8988T (cell line): ENCODE results near the gene POGK.
"Not testable (repeated sequence)": the region's sequence is repeated elsewhere in the genome, so short reads cannot be mapped to it uniquely, and the experiment has no call there.

ENCODE experiments used
- DNase-seq: peaks from one replicate; pipeline ENCODE4 v3.0.0; 2011

The POGK gene

GRCh38 chr1:166858726-166859419 lies 19.6 kb downstream of the POGK start:
- no peak for DNase-seq

GRCh38 chr1:166859597-166859996 lies 20.3 kb downstream of the POGK start:
- DNase-seq: no peak

DNA sequence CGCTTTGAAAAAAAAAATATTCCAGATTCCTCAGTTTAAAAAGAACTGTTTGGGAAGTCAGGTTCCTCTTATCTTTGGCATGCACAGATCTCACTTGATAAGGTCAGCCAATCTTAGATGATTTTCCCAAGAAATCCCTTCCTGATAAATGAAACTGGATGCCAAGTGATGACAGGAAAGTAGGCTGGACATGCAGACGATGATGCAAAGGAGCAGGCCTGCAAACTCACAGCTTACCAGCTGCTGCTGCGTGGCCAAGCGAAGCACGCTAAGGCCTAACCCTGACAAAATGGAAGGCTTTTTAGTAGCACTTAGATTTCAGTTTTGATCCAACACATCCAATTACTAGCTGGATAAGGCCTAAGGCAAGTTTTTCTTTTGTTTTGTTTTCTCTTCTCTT lies 26.7 kb downstream of the POGK start:
- no peak for DNase-seq

DNA sequence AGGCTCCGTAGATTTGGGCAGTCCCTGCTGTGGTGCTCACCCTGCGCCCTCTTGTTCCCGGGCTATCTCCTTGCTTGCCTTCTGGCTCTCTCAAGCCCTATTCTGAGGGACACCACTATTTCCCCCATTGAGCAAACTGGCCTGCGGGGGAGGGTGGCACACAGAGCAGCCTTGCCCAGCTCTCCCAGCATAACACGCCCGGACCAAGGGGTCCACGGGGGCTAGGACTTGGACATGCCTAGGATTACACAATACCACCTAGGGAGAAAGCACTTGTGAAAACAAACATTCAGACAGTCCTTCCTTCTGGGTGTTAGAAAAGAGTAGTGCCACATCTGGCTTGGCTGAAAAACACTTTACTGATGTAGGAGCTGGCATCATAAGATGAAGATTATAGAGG lies 29.4 kb downstream of the POGK start:
- DNase-seq: no peak

- DNase-seq: no peak
These were observed 30.2 kb downstream of the POGK start for GRCh38 chr1:166869318-166870099.

- DNase-seq: no peak
These were observed 31.3 kb downstream of the POGK start for GRCh38 chr1:166870584-166870983.

GRCh38 chr1:166874464-166874863 lies 35.2 kb downstream of the POGK start:
- DNase-seq: no peak

- DNase-seq: no peak
These were observed 36.0 kb downstream of the POGK start for GRCh38 chr1:166875302-166875733.

DNA sequence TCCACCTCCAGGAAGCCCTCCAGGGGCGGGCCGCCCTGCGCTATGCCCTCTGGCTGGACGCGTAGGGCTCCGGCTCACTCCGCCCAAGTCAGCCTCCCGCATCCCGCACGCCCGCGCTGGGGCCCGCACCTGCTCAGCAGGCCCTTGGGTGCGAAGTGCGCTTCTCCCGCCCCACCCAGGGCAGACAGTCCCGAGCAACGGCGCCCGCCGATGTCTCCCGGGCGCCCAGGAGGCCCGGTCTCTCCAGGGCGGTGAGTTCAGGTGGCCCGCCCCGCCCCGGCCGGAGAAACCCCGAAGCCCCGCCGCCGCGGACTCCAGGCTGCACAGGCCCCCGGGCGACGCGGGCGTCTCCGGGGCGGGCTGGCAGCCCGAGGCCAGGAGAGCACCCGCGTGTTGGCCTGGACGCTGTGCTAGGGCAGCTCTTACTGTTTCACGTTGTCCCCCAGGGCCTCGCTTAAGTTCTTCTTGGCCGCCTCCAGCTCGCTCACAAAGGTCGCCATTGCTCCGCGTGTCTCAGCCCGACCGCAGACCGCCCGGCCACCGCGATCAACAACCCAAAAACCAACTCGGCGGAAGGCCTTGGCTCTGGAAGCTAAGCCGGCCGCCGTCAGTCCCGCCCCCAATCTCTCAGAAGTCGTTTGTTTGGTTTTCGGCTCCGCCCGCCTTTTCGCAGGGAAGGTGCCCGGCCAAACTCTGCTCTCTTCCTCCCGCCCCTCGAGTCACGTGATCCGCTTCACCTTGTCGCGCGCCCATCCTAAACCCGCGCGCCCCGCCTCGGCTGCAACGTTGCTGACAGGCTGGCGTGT lies 36.7 kb downstream of the POGK start, which contains the start of gene TADA1:
TSS of gene TADA1 (minus strand) at position 531 of the 806 bp plus-strand sequence. CDS start at position 500, 31 bp downstream.
- DNase-seq: peak; percentile 67

- no peak for DNase-seq
These were observed 37.2 kb downstream of the POGK start for GRCh38 chr1:166876540-166876838.

GRCh38 chr1:166878173-166878917 lies 39.1 kb downstream of the POGK start:
- not testable (repeated sequence) for DNase-seq

DNA sequence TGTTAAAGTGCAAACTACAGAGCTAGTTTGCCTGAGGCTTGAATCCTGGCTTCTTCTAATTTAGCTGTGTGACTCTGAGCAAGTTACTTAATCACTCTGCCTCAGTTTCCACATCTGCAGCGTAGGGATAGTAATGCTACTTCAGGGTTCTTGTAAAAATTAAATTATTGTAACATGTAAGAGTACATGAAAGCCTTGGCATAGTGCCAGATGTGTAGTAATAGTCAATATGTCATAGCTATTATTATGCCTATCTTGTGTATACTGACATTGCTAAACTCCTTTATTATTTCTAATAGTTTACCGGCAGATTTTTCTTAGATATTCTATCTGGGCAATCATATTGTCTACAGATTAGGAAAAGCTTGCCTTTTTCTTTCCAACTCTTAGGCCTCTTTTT lies 43.6 kb downstream of the POGK start:
- DNase-seq: no peak

DNA sequence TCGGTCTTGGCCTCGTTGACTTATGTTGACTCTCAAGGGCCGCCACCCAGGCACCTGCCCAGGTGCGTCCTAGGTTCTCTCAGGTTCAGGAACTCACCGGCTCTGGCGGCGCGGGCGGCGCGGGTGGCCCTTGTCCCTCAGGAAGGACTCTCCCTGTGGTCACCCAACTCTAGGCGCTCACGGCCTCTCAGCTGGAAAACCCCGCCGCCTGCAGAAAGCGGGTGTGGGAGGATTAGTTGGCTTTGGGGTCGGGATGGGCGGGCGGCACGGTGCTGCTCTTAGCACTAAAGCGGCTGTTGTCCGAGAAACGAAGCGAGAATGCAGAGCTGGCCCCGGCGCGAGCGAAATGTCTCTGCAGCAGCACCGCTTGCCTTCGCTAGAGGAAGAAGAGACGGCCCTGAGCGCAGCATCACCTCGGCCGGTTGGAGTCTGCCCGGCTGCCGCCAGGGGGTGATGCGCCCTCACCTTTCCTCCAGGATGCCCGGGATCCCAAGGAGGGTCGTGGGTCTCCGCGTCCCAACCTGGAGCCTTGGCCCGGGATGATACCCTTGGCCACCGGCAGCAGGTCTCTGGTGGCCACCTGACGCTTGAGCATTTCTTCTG lies 44.9 kb downstream of the POGK start:
- no peak for DNase-seq

- DNase-seq: no peak
These were observed 45.7 kb downstream of the POGK start for GRCh38 chr1:166884971-166885370.

- DNase-seq: no peak
These were observed 49.3 kb downstream of the POGK start for GRCh38 chr1:166888373-166889111.

GRCh38 chr1:166889776-166890175 lies 50.5 kb downstream of the POGK start:
- no peak for DNase-seq

- DNase-seq: no peak
These were observed 56.5 kb downstream of the POGK start for GRCh38 chr1:166895766-166896165.

- no peak for DNase-seq
These were observed 60.5 kb downstream of the POGK start for GRCh38 chr1:166899769-166900168.

- no peak for DNase-seq
These were observed 61.7 kb downstream of the POGK start for GRCh38 chr1:166900987-166901386.

DNA sequence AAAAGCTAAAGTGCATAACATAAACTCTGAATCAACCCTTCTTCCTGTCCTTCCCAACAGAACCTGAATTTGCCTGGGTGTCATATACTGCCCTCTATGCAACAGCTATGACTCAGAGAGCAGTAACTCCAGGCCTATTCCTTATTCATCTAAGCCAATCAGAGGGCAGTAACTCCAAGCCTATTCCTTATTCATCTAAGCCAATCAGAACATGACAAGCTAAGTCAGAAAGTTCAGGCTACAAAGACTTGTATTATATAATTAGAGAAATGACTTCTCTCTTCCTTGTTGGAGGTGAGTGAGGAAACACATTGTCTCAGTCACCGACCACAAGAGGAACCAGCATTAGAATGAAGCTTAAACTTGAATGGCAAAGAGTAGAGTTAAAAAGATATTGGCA lies 63.0 kb downstream of the POGK start:
- no peak for DNase-seq

- DNase-seq: no peak
These were observed 64.0 kb downstream of the POGK start for GRCh38 chr1:166903232-166903631.

DNA sequence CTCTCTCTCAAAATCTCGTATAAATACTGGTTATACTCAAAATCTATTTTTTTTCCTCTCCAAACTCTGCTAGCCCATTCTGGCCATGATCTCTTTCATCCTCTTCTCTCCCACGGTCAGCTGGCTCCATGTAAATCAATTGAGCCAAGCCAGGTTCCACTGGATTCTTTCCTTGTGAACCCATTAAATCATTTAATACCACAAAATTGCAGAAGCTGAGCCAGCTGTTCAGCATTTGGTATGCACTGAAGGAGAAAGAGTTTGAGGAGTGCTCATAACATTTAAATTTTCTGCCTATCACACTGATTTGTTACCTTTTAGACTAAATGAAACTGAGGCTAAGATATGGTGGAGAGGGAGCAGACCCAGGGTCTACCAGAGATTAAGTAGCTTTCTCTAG lies 65.9 kb downstream of the POGK start:
- no peak for DNase-seq
